HG03342 (cell line): ENCODE measurements around the gene UVSSA.

Experiments used
- ATAC-seq: cut with Tn5 transposase; IDR thresholded peaks from one replicate; pipeline ENCODE4 v1.9.1; 2021; ENCODE audit warnings: mild to moderate bottlenecking, moderate library complexity; ENCODE audit not compliant: unreplicated experiment

UVSSA gene

GRCh38 chr4:1348014-1348513 is 1.1 kb downstream of the UVSSA start:
- no peak for ATAC-seq

GRCh38 chr4:1348746-1349145 is 1.7 kb downstream of the UVSSA start:
- no peak for ATAC-seq

- no peak for ATAC-seq
Measured at GRCh38 chr4:1349359-1350168, 2.6 kb downstream of the UVSSA start.

DNA sequence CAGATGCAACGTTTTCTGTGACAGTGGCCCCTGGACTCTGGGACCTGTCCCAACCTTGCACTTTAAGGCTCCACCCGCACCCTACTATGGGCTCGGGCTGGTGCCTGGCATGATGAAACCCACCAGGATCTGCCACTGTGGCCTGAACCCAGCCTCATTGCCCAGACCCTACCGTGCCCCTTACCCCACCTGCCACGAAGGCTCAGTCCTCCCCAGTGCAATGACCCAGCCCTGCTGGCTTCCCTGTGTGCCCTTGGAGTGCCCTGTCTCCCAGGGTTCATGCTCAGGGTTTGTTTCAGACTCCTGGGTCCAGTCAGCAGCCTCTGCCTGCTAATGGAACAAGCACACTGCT is 3.1 kb downstream of the UVSSA start:
- no peak for ATAC-seq

DNA sequence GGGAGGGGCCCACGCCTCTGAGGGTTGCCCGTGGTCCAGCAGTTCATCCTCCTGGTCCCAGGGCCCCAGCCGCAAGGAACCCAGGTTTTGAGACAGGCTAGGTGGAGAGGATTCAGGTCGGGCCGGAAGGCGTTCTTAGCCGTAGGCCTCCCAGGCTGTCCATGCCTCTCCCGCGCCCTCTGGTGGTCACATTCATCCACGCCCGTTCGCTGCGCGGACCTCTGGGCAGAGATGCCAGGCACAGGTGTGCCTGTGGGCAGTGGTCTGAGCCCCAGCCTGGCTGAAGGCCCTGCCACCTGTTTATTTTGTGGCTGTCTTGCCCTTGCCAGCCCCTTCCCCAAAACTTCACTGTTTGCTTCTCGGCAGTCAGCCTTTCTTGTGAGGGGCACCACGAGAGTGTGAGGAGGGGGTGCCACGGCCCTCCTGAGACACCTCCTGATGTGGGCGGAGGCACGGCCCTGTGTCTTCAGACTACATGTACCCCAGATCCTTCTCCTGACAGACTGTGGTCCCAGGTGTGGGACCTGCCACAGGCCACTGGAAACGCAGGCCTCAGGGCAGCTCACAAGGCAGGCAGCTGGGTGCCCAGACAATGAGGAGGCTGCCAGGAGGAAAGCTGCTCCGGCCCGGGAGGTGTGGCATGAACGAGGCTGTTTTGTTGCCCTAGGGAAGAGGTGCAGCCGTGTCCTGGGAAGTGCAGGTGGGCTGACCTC is 5.0 kb downstream of the UVSSA start:
- ATAC-seq, result peak; percentile 27

DNA sequence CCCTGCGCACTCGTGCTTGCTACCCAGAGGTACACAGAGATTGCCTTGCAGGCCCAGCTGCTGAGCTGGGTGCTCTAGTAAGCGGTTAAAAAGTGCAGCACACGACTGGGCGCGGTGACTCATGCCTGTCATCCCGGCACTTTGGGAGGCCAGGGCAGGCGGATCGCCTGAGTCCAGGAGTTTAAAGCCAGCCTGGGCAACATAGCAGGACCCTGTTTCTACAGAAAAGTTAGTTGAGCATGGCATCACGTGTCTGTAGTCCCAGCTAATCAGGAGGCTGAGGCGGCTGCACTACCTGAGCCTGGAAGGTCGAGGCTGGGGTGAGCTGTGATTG is 5.5 kb downstream of the UVSSA start:
- ATAC-seq, result no peak

DNA sequence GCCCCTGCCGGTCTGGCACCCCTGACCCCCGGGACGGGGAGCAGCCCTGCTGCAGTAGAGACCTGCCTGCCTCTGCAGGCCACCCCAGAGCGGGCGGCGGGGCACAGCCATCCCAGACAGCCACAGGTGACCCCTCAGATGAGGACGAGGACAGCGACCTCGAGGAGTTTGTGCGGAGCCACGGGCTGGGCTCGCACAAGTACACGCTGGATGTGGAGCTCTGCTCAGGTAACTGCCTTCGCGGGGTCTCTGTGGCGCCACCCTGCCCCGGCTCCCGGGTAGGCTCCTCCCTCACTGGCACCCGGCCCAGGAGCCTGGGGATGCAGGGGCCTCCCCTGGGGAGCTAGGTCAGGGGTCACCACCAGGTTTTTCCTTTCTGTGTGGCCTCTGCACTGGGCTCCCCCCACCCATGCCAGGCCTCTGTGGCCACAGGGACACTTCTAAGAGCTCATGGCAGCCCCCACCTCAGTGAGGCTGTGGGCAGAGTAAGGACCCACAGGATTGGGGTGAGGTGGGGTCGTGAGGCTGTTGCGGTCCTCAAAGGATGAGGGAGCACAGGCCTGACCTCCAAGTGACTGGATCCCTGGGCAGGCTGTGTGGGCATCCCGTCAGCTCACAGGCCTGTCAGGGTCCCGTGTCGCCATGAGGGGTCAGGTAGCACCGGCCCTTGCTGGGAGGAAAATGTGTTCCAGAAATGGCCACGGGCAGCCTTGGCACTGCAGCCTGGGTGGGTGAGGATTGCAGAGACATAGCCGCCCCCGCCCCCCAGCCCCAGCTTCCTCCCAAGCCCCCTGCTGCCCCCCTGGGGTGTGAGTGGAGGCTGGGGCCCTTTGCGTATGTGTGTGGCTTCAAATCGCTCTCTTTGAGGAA is 6.4 kb downstream of the UVSSA start:
- ATAC-seq, result no peak

- no peak for ATAC-seq
Measured at GRCh38 chr4:1354136-1354982, 7.4 kb downstream of the UVSSA start.

DNA sequence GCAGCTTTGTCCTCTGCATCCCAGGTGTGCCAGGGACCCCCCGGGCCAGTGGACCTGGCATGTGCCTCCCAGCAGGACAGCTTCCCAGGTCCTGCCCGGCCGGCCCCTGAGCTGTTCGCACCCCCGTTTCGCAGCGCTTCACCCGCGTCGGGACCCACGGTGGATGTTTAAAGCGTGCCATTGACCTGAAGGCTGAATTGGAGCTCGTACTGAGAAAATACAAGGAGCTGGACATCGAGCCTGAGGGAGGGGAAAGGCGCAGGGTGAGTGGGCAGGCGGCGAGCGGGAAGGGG is 7.9 kb downstream of the UVSSA start:
- no peak for ATAC-seq

- no peak for ATAC-seq
Measured at GRCh38 chr4:1355378-1355777, 8.4 kb downstream of the UVSSA start.

DNA sequence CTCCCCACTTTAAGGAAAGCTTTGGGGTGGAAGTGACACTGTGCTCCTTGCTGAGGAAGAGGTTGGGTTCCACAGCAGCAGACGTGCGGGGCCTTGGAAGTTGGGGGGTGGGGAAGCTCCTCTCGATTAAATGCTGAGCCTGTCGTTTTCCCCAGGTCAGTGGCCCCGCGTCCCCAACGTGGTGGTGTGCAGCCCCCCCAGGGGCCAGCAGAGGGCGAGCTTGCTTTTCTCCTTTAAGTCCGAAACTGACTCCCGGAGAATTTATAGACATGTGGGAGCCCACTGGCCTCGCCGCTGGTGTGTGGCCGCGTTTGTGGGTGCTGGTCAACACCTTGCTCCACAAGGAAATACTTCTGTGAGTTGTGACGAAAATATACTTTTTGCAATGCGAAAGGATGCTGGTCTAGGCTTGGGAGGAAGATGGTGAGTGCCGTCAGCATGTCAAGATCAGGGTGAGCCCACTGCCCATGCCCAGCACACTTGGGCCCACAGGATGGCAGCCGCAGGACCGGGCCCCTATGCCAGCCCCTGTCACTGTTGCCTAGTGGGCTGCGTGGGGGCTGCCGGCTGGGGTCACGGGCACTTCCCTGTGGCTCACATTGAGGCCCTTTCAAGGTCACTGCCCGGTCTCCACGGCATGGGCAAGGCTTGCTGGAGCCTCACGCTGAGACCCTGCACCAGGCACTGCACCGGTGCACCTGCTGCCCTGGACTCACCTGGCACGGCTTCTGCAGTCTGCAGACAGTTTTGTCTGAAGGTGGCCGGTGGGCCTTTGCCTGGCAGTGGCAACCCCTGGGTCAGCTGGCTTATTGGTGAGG is 9.4 kb downstream of the UVSSA start:
- ATAC-seq, result no peak

DNA sequence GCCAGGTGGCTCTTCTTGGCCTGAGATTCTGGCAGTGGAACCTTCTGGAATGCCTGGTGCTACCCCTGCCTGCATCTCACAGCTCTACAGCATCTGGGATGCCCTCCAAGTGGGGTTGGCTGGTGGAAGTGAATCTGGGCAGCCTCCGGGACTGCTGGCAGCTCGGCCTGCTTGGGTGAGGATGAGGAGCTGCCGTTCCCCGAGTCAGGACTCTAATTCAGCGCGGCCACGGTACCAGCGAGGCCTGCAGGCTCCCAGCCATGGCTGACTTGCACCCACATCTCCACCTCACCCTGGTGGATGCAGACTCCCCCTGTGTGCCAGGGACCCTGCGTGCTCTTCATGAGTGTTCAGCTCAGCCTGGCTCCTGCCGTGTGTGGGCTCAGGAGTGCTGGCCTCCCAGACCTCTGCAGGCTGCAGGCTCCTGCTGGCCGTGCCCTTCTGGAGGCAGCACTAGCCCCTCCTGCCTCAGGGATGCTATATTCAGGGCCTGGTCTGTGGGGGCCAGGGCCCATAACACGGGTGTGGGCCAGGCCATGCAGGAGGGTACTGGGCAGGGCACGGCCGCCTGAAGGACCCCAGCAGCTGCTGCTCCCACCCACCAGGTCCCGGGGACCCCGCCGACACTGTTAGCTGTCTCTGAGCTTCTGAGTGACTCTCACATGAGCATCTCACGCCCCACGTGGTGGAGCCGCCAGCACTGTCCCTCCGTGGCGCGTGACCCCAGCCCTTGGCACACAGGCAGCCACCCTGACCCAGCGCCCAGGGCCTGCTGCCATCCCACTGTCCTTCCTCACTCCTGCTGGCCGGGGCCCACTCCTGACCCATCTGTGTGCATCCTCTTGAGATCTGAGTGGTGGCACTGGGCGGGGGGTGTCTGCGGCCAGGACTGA is 10.6 kb downstream of the UVSSA start:
- ATAC-seq, result no peak

- ATAC-seq, result no peak
Measured at GRCh38 chr4:1358421-1359143, 11.6 kb downstream of the UVSSA start.

DNA sequence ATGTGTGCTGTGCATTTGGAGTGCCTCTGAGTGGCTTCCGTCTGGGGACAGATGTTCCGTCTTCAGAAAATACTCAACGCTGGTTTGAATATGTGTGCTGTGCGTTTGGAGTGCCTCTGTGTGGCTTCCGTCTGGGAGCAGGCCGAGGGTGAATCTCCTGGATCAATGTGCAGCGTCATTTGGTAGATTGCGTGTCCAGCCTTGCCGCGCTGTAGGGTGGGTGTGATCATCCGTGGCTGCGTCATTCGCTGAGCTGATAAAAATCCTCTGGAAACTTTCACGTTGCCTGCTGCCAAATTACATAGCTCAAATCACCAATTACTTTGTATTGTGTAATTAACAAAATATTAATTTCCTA is 12.1 kb downstream of the UVSSA start:
- no peak for ATAC-seq

GRCh38 chr4:1359976-1360375 is 13.0 kb downstream of the UVSSA start:
- ATAC-seq, result no peak

DNA sequence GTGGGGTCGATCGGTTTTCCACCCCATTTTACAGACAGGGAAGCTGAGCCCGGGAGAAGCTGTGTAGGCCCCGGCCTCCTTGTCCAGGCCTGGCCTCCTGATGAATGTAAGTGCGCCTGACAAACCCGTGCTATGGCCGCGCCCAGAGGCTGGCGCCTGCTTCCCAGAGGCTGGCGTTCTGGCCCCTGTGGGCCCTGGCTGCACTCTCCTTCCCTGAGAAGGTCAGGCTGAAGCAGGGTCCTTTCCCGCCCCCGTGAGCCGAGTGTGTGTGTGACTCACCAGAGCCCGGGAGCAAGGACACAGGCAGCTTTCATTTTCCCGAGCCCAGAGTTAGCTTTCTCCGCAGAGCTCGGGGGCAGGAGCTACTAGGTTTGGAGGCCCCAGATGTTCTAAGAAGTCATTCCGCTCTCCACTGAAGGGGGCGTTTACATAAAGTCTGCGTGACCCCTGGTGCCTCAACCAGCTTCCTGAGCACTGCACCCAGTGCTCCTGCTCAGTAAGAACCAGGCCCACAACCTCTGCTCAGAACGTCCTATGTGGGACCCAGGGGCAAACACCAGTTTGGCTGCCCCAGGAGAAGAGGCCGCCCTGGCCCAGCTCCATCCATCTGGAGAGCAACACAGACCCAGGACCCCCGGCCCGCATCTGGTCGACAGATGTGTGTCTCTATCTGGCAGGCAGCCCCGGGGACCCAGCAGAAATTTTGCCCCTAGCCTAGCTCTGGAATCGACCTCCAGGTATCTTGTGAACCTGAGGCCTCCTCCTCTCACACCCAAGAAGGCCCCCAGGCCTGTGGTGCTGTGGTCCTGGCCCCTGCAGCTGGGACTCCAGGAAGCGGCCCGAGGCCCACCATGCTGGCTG is 13.6 kb downstream of the UVSSA start:
- ATAC-seq, result no peak

DNA sequence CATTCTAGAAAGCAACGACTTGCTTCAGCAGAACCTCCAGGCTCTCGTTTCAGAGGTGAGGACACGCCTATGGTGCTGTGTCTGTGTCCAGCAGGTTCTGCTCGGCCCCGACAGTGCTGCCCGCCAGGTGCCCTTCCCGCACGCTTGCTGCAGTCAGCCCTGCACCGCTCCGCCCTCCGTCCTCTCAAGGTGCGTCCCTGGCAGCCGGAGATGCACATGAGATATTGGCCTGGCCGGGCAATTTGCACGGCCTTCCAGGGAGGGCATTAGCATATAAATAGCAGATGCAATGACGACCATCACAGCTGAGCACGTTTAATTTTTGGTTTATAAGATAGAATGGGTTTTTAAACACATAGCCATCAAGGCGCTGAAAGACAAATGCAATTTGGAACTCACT is 14.4 kb downstream of the UVSSA start:
- no peak for ATAC-seq

GRCh38 chr4:1362046-1362445 is 15.0 kb downstream of the UVSSA start:
- no peak for ATAC-seq
